Measurements from ENCODE around the gene SUPT3H. TPM values are rescaled to one million over a fixed set of nuclear protein-coding genes. Genes with fewer than 3 reads are reported as not detected.

SUPT3H gene
- total and polyA plus RNA-seq, 7 donors, result 1.7 to 4.3 (median 2.8) TPM

DNA sequence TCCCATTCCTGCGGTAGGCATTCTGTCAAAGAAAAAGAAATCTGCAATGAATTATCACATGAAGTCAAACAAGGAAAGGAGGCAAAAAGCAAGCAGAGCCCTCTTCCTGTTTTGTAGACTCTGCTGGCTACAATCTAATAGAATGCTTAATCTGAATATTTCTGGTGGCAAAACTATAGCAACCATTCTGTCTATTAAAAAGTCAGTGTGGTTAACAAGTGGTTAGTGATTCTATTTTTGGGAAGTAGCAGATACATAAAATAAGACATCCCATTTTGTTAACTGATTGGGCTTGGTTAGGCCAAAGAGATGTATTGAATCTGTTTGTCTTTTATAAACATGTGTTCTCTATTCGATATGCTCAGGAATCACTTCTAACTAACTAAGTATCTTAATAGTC, 547.9 kb downstream of the SUPT3H start:
- no peaks in the 10 kb centered on the region for H3K9me3 ChIP-seq
- H3K27me3 ChIP-seq (ENCODE audit: insufficient read depth in 3 of 3, low read length in 2 of 3), result no peaks in the 10 kb centered on the region
- no peak overlapping the region for H3K4me3 ChIP-seq
- H3K36me3 ChIP-seq (ENCODE audit: insufficient read depth in 1 of 2, low read depth in 1 of 2), result no peaks in the 10 kb centered on the region
- intact Hi-C loops (cut with DNase I), result no loop called here
- no peak for ATAC-seq
- no peaks in the 10 kb centered on the region for H3K4me1 ChIP-seq
- no peak overlapping the region for H3K27ac ChIP-seq
- DNase-seq, result no peak
- WGBS, 3 donors, result 81 to 83% (median 82%) methylated on average over 2 of the region's 2 CpGs
- TF ChIP-seq, protein P1, sequence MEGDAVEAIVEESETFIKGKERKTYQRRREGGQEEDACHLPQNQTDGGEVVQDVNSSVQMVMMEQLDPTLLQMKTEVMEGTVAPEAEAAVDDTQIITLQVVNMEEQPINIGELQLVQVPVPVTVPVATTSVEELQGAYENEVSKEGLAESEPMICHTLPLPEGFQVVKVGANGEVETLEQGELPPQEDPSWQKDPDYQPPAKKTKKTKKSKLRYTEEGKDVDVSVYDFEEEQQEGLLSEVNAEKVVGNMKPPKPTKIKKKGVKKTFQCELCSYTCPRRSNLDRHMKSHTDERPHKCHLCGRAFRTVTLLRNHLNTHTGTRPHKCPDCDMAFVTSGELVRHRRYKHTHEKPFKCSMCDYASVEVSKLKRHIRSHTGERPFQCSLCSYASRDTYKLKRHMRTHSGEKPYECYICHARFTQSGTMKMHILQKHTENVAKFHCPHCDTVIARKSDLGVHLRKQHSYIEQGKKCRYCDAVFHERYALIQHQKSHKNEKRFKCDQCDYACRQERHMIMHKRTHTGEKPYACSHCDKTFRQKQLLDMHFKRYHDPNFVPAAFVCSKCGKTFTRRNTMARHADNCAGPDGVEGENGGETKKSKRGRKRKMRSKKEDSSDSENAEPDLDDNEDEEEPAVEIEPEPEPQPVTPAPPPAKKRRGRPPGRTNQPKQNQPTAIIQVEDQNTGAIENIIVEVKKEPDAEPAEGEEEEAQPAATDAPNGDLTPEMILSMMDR (IDR thresholded peaks at IDR 0.05), result no peak

DNA sequence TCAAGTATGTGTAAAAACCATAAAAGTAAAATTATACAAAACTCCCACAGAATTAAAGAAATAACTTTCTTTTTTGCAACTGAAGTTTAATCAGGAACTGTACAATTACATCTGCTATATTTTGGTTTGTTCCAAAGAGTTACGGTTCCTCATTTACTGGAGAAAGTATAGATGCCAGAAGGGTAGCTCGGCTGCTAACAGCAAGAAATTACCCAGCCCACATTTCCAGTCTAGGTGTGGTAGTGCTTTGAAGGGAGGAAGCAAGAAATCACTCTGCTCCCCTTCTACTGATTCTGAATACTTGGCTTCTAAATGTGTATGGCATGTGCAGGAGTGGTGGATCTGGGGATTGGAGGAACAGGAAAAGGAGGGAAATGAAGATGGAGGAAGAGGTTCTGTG, 549.0 kb downstream of the SUPT3H start:
- ATAC-seq (no peak), DNase-seq (no peak)
- no peaks in the 10 kb centered on the region for H3K27me3 ChIP-seq (ENCODE audit: insufficient read depth in 3 of 3, low read length in 2 of 3)
- H3K9me3 ChIP-seq, result no peaks in the 10 kb centered on the region
- no peaks in the 10 kb centered on the region for H3K4me1 ChIP-seq
- H3K27ac ChIP-seq, result no peak overlapping the region
- no peaks in the 10 kb centered on the region for H3K36me3 ChIP-seq (ENCODE audit: insufficient read depth in 1 of 2, low read depth in 1 of 2)
- intact Hi-C loops (cut with DNase I), result no loop called here
- no peak overlapping the region for H3K4me3 ChIP-seq
- 90 to 95% (median 94%) methylated on average over 2 of the region's 2 CpGs for WGBS, 3 donors
- TF ChIP-seq, protein P1 (IDR thresholded peaks at IDR 0.05), result no peak

DNA sequence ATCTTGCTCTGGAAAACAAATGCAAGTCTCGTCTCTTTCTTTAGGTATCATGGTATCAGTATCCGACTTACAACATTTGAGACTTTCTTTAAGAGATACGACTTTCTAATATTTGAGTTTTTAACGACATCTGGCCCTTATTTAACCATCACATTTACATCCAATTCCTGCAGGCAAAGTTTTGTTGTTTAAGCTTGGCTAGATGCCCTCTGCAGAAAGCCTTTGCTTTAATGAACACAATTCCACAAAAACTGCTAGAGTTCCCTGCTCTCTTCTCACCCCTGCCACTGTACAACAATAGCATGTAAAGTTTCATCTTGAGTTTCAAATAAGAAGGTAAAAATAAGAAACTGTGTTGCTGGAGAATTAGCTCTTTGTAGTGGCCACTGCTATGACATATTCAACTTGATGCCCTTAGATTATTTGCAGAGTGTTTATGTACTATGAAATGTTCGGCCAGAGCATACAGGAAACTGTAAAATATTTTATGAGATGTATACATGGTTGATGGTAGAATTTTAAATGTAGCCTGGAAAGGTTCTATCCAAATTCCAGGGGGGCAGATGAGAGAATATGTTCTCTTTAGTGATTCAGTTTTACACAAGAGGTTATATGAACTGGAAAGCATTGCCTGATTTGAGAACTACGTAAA, 551.6 kb downstream of the SUPT3H start:
- Histone ChIP-seq H3K36me3 (ENCODE audit: insufficient read depth in 1 of 2, low read depth in 1 of 2) (no peaks in the 10 kb centered on the region), H3K27ac (no peak overlapping the region), H3K27me3 (ENCODE audit: insufficient read depth in 3 of 3, low read length in 2 of 3) (no peaks in the 10 kb centered on the region), H3K4me1 (no peaks in the 10 kb centered on the region), H3K4me3 (no peak overlapping the region), H3K9me3 (no peaks in the 10 kb centered on the region)
- ATAC-seq (no peak), DNase-seq (no peak)
- 81 to 85% (median 84%) methylated on average over 6 of the region's 6 CpGs for WGBS, 3 donors
- TF ChIP-seq, protein P1 (IDR thresholded peaks at IDR 0.05), result no peak
- intact Hi-C loops (cut with DNase I), result no loop called here

DNA sequence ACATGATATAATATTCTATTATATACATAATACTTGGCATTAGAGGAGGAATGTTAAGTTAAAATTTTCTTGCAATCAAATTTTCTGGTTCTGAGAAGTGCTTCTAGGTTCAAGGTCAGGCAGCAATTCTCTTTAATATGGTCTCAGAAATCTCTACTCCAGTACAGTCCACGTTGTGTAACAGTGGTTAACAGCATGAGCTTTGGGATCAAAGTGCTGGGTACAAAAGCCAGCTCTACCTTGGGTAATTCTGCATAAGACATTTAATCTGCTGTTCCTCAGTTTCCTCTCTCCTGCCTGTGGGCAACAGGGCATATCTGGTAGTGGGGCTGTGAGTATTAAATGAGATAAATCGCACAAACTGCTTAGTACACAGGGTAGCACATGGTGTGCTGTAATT, 552.5 kb downstream of the SUPT3H start:
- 84 to 93% (median 87%) methylated on average over 2 of the region's 2 CpGs for WGBS, 3 donors
- intact Hi-C loops (cut with DNase I), result no loop called here
- H3K4me1 ChIP-seq, result no peaks in the 10 kb centered on the region

More for the DNA sequence above, 552.5 kb downstream of the SUPT3H start:
- H3K27me3 ChIP-seq (ENCODE audit: insufficient read depth in 3 of 3, low read length in 2 of 3), result no peaks in the 10 kb centered on the region
- H3K9me3 ChIP-seq, result no peaks in the 10 kb centered on the region
- DNase-seq (no peak), ATAC-seq (no peak)
- TF ChIP-seq, protein P1 (IDR thresholded peaks at IDR 0.05), result no peak
- no peak overlapping the region for H3K4me3 ChIP-seq
- H3K36me3 ChIP-seq (ENCODE audit: insufficient read depth in 1 of 2, low read depth in 1 of 2), result no peaks in the 10 kb centered on the region
- H3K27ac ChIP-seq, result no peak overlapping the region

Data from psoas muscle (tissue), 8 donors.